ENCODE data around the gene PBX2.
"Not testable (repeated sequence)": the region's sequence is repeated elsewhere in the genome, so short reads cannot be mapped to it uniquely, and the experiment has no call there.

PBX2 gene

DNA sequence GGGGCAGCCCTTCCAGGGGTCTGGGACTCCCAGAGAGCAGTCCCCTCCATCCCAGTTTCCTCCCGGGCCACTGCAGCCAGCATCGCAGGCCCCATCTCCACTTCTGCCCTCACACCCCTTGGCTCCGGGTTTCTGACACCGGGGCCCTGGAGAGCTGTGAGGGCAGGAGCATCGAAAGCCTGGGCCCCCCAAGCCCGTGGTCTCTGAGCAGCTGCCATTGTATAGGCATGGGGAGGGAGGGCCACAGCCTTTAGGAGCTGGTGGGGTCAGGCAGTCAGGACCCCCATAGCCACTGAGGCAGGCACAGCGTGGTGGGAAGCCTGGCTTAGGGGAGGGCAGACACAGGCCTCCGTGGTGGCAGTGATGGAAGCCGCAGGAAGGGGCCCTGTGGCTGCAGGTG, 12.2 kb upstream of the PBX2 start:
- ATAC-seq, result no peak

DNA sequence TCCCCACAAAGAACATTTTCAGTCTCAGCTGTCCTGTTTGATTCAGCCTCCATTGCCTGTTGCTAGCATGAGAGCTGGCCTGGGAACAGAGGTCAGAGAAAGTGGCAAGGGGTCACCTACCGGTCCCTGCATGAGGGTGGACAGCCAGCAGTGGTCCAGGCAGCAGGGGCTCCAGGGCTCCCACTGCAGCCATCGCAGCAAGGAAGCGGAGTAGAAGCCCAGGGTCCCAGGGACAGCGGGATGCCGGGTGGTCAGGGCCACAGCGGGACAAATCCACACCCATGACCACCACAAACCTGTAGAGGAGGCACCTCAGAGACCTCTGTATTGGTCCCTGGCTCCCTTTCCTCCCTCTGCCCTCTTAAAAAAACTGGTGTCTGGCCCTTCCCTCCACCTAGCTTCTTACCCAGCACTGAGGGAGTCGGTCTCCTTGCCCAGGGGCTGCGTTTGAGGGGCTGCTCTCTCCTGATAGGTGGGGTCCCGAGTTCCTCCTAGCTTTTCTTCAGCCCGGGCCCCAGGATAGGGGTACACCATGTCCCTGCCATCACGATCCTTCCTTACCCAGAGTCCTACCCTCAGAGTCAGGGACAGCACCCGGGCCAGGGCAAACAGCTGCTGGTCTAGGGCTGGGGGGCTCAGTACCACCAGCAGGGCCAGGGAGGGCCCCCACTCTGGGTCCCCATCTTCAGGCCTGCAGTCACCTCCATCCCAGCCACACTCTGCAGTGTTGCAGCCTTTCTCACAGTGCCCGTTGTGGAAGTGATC, 10.9 kb upstream of the PBX2 start:
- no peak for ATAC-seq

DNA sequence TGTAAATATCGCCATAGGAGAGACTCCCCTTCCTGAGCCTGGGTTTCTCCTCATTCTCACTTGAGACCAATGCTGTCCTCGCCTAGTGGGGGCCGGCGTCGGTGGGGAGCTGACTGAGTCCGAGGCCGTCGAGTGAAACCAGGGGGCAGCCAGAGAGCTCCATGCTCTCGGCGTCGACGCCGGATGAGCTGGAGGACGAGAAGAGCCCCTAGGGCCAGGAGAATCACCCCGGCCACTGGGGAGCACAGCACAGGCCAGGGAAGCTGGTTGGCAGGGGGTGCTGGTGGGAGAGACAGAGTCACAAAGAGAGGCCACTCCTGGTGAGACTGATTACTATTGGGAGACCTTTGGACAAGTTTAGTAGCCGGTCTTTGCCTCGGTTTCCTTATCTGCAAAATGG, 8.9 kb upstream of the PBX2 start:
- ATAC-seq, result no peak

DNA sequence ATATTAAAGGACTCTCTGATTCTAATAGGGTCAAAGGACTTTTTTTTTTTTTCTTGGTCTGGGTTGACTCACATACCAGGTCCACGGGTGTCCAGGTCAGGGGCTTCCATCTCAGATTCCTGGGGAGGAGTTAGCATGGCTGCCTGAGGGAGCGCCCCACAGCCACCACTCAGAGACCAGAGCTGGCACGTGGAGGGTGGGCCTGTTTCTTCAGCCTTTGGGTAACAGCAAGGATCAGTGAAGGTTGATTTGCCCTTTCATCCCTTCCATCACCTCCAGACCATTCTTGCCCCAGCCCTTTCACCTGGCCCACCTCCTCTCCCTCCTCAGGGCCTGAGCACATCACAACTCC, 8.3 kb upstream of the PBX2 start:
- ATAC-seq, result no peak

DNA sequence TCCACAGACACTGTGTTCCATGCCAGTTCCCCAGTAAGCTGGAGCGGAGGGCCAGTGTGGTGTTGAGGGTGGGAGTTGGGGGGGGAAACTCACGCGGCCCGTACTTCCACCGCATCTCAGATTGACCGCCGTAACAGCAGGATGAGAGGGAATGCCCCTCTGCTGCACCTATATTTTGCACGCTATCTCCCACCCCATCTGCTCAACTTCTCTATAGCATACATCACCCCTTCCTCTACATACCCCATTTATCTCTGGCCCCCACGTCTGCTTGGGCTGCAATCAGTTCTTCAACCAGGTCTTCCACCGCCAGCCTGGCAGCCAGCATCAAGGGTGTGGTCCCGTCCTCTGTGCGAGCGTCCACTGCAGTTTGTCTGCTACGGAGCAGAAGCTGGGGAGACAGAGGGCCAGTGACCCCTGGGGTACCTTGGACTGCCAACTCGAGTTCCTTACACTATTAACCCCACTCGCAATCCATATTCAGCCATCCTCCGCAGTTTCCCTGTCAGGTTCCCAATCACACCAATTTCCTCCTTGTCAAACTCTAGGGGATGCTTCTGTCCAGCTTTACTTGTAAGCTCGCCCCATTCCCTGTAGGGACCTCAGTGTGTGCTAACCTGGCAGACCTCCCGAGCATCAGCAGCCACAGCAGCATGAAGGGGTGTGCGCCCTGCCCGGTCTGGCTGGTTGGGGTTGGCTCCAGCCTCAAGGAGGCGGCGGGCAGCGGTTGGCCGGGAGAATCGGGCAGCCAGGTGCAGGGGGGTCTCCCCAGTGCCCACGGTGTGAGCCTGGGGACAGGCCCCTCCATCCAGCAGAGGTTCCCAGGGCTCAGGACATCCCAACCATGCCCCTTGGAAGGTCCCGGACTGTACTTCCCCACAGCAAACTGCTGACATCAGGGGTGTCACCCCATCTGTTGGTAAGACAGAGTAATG, 6.9 kb upstream of the PBX2 start:
- no peak for ATAC-seq

DNA sequence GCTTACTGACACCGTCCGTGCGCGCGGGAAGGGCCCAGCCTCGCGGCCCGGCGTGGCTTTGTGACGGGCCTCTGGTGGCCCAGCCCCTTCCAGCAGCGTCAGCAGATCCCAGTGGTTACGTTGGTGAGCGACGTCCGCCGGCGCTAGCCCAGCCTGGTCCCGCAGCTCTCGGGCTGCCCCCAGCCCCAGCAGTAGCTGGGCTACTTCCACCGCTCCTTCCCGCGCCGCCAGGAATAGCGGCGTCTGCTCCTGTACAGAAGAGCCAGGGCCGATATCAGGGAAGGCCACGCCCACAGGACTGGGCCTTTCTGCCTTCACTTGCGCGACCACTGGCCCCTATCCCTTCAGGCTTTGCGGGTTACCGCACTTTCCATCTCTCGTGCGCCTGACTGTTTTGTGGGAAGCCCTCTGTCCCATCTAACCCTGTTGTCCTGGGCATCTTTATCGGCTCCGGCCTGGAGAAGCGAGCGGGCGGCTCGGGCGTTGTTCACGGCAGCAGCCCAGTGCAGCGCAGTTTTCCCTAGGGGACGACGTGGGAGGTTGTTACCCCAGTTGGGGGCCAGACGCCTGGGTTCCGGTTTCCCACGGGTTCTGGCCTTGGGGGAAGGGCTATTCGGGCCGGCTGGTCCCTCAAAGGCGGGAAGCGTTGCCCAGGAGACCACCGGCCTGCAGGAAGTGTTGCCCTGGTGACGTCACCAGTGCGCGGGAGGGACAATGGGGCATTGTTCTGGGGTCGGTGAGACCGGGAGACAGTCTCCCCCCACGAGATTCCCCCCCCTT, 6.1 kb upstream of the PBX2 start:
- ATAC-seq, result peak; percentile 86 to 90

DNA sequence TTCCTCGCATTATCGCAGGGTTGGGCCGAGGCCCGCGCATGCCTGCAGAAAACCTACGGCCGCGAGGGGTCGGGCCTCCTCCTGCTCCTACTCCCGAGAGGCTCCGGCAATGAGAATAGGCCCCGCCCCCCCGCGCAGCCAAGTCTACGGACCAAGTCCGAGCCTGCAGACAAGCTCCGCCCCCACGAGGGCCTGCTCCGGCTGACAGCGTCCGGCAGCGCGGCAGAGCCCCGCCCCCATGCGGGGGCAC, 5.6 kb upstream of the PBX2 start:
- peak; percentile 89 to 90 for ATAC-seq

DNA sequence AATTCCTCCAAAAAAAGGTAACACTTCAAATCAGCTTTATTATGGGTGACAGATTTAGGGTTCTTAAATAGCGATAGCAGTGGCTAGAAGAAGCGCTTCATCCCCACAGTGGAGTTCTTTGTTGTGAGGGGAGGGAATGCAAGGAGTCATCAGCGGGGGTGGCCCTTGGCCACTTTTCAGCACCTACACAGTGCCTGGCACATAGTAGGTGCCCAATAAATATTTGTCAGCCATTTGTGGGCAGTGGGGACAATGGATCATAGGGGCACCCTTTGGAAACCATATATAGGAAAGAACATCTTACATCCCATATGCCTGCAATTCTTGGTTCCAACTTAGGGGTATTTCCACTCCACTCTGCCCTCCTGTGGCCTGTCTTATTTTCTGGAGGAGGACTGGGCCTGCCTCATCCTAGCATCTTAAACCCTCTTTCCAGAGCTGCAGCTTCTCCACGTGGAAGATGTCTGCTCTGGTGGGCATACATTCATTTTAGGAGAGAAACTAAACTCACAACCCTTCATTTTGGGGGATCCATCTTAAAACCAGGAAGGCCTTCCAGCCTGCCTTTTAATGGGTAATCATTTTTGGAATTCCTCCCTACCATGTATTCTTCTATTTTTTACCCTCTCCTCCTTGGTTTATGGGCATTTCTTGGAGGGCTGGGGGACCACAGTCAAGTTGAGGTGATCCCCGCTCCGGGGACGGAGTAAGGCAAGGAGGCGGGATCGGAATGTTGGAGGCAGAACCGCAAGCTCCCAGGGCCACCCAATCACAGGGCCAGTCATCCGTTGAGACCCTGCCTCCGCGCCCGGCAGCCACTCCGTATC, 5.0 kb upstream of the PBX2 start:
- no peak for ATAC-seq

DNA sequence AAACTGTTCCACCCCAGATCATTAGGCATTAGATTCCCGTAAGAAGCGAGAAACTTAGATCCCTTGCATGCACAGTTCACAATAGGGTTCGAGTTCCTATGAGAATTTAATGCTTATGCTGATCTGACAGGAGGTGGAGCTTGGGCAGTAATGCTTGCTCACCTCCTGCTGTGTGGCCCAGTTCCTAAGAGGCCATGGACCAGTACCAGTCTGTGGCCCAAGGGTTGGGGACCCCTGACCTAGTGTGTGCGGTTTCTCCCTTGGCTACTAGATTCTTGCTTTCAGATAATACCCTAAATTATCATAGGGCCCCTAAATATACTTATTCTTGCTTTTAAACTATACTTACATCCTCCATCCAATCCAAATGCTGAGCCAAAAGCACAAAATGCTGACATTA, 4.4 kb upstream of the PBX2 start:
- ATAC-seq, result no peak

DNA sequence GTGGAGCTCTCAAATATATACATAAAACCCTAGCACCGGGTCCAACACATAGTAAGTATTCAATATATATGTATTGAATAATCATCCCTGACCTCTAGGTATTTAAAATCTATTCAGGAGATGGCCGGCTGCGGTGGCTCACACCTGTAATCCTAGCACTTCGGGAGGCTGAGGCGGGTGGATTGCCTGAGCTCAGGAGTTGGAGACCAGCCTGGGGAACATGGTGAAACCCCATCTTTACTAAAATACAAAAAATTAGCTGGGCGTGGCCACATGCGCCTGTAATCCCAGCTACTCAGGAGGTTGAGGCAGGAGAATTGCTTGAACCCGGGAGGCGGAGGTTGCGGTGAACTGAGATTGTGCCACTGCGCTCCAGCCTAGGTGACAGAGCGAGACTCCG, 3.1 kb upstream of the PBX2 start:
- not testable (repeated sequence) for ATAC-seq

DNA sequence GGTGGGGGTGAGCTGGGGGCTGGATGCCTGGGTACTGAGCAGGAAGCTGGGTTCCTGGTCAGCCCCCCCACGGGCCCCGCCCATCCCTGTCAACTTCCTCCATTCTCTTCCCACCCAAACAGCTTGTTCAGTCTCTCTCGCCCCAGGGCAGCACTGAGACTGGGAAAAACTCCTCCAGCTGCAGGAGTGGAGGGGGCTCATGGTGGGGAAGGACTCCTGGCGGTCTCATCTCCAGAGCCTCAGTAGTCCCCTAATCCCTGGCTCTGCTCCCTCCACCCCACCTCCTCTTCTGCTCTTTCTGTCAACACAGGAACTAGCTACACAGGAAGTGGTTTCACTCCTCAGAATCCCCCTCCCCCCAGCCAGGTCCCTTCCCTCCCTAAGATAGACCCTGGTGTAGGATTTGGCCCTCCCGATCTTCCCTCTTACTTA, 2.6 kb upstream of the PBX2 start, which contains the start of gene GPSM3:
Gene GPSM3 (minus strand): TSS at position 36 of the 432 bp plus-strand sequence. CDS start 130 bp downstream, outside the sequence.
- ATAC-seq, result no peak

DNA sequence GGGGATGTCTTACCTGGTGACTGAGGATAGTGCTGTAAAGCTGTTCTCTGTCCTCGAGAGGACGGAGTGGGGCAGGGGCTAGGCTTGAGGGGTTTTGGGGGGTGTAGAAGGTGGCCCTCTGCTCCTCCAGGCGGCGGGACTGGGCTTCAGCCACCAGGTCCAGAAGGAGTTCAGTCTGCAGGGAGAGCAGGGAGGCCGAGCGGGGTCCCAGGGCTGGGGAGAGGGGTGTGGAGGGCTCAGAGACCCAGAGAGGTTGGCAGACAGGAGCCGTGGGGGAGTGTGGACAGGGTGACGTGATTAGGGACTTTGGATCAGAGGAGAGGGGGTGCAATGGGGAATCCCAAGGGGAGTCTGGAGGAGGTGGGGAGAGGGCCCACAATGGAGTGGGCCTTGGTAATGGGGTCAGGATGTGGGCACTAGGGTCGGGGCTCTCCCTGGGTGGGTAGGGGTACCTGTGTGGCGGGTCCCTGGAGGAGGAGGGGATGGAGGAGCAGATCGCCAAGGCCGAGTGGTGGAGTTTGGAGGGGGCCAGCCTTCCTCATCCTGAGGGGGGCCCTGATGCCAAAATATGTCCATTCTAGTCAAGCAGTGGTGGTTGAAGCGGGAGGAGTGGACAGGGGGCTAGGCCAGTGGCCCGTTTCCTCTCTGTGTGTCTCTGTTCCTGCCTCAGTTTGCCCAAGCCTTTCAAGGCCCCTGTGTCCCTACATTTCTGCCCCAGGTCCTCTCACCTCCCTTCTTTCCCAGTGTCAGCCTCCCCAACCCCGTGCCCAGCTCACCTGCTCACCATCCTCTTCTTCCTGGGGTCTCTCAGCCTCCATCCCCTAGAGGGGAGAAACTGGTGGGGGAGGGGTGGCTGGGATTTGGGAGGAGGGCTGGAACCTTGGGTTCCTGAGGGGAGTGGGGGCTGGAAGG, 1.9 kb upstream of the PBX2 start:
- no peak for ATAC-seq

DNA sequence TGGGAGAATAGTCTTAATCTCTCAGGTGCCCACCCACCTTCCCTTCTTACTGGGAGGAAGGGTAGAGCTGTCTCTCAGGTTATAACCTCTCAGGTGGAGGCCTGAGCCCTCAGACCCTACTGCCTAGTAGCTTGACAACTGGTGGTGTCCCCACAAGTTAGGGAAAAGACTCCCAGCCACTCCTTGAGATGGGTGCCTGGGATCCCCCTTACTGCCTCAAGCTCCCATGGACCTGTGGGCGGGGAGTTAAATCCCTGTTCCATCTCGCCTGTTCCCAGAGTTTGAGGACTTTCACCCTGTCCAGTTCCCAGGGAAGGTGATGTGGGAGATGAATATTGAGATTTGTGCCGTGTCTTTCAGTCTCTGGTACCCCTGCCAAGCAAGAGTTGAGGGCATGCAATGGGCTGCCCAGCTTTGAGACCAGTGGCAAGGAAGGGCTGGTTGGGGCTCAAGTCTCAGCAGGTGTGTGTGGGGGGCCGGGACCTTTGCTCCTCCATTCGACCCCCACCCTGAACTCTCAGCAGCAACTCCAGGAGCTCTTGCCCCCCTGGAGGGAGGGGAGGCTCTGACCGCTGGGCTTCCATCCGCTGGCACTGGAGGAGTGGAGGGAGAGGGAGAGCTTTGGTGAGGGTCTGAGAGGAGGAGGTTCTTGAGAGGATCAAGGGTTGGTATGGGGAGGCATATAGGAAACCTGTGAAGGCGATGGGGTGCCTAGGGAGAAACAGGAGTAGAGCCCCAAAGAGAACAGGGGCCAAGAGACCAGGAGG, 1.1 kb upstream of the PBX2 start:
- ATAC-seq, result no peak

DNA sequence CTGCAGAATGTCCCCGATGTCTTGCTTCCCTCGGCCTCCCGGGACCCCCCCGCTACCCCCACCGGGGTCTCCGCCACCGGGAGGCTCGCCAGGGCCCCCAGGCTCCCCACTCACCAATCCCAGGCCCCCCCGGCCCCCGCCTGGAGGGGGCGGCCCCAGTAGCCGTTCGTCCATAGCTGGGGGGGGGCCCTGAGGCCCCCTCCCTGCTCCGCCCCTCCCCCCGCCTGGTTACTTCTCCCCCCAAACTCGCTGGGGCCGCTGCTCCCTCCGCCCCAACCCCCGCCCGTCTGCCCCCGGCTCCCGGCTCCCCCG, 304 bp downstream of the PBX2 start:
- no peak for ATAC-seq

DNA sequence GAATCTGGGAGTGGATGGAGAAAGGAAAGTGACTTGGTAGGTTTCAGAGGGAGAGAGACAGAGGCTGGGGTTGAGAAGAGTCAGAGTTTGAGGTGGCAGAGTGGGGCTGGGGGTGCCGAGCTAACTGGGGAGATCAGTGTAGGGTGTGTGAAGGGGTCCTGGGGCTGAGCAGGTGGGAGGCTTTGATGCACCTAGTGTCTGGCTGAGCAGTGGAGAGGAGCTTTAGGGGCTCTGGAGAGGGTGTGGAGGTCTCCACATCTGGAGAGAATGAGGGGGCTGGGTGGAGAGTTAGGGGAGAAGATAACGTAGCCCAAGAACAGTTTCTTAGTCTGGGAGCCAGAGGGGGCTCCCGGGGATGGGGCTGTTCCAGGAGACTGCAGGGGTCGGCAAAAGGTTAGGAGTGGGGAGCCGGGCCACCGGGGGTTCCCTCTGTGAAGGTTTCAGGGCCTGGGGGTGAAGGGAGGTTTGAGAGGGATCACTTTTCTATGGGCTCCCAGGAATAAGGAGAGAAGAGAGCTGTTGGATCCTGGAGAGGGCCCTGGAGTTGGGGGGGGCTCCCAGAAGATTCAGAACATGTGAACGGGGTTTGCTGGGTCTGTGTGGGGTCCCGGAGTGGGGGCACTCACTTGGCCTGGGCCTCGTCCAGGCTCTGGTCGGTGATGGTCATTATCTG, 797 bp downstream of the PBX2 start:
- no peak for ATAC-seq

DNA sequence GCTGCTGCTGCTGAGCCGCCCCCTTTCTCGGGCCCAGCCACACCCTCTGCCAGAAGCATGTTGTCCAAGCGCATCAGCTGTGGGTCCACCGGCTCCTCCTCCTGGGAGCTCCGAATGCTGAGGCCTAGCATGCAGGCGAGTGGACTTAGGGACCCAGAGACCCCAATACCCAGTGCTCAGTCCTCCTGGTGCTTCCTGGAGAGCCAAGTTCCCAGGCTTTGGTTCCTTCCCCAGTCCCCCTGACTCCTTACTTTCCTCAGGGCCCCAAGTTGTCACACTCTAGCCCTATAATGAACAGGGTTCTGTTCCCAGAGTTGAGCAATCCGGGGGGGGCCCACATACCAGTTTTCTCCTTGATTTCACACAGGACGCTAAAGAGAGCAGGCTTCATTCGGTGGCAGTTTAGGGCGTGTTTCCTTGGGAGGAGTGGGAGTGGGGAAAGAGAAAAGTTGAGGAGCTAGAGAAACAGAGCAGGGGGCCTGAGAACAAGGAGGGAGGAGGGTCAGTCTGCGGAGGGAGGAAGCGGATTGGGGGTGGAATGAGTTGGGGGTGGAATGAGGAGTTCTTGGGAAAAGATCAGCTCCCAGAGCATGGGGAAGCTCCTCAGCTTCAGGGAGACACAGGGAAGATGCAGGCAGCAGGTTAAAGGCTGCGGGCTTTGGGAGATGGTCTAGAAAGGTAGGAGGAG, 1.5 kb downstream of the PBX2 start:
- no peak for ATAC-seq

DNA sequence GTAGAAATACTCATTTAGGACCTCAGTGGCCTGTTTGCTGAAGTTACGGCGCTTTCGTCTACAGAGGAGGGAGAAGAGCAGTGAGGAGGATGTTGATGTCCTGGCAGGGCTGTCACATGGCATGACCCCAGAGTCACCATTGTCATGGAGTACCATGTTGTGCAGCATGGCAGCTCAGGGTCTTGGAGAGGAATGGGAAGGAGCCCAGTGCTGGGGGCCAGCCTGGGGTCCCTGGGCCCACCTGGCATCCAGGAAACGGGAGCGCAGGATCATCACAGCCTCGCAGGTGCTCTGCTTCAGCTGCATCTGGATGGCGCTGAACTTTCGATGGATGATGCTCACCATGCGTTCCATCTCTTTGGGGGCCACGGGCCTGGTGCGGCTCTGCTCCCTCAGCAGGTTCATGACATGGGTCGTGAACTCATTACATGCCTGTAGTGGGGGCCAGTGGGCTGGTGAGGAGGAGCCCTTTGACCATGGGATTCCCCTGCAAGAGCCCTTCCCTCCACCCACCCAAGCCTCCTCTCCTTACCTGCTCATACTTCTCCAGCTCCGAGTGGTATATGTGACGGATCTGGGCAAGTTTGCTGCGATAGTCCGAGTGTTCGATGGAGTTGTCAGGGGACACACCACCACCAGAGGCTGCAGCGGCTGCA, 2.1 kb downstream of the PBX2 start:
- ATAC-seq, result not testable (repeated sequence)

DNA sequence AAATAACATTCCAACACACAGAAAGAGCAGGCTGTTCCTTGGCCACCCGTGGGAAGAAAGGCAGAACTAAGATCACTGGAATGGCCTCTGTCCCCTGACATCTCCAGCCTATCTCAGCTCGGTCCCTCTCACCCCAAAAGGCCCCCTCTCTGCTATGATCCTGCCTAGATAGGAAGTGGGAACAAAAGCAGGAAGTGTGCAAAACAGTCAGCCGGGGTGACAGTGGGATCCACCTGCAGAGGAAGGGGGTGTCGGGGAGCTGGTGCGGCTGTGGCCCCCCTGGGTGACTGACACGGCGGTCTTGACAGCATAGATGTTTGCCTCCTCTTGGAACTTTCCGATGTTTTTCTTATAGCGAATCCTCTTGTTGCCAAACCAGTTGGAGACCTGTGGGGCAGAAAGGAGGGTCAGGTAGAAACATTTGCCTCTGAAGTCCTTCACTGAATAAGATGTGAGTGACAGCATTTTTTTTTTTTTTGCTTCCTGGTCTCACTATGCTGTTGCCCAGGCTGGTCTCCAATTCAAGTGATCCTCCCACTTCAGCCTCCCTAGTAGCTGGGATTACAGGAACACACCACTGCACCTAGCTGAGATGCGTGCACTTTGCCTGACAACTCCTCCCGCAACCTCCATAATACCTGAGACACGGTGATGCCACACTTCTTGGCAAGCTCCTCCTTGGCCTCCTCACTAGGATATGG, 2.8 kb downstream of the PBX2 start:
- ATAC-seq, result no peak

Data from activated CD4-positive, CD25-positive, alpha-beta regulatory T cell treated with anti-CD3 and anti-CD28 coated beads, Interleukin-2, amount 50 U/mL, for 24 hours (primary cell).